ENCODE data around the gene MEIOB. TPM values are rescaled to one million over a fixed set of nuclear protein-coding genes. Genes with fewer than 3 reads are reported as not detected.

The MEIOB gene
- total RNA-seq, 1 experiment from 2014 or later, result 1.3 TPM

DNA sequence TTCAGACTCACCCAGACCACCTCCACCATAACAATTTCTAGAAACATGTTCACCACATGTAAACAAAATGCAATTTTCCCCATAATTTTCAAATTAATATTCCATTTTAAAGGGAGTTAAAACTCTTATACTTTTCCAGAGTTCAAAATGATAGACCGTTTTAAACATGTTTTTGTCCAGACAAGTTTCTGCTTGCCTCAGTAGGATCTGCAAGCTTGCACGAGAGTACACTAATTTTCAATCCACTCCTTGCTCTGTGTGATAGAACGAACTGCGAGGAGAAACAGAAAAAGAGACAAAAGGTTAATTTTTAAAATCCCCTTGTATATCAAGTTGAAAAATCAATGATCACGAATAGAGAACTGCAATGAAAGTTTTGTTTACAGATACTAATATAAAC lies 37.9 kb downstream of the MEIOB start:
- Histone ChIP-seq H3K79me1 (ENCODE audit: insufficient read depth, low read depth, low read length, poor library complexity, severe bottlenecking) (peaks cover 2% of the 10 kb centered on the region), H3K56ac (ENCODE audit: insufficient read length, low read depth, low read length) (no peak overlapping the region), H2AK5ac (ENCODE audit: insufficient read length, low read length) (no peak overlapping the region), H4K91ac (ENCODE audit: insufficient read length, low read depth, low read length) (no peak overlapping the region), H4K8ac (replicated peaks; ENCODE audit: insufficient read length, low read depth, low read length) (no peak overlapping the region), H4K5ac (ENCODE audit: insufficient read length, low read depth, low read length) (no peak overlapping the region), H3K27me3 (ENCODE audit: insufficient read depth, low read length) (no peaks in the 10 kb centered on the region), H2BK120ac (ENCODE audit: low read depth, low read length, poor library complexity, severe bottlenecking) (no peak overlapping the region), H2AFZ (ENCODE audit: low read length) (no peak overlapping the region), H3K79me2 (ENCODE audit: insufficient read depth, low read length) (no peaks in the 10 kb centered on the region), H2BK15ac (ENCODE audit: low read depth, low read length) (no peak overlapping the region), H3K23me2 (ENCODE audit: insufficient read length, low read depth, low read length, poor library complexity, severe bottlenecking) (no peaks in the 10 kb centered on the region), H3K14ac (ENCODE audit: insufficient read depth, low read length) (no peak overlapping the region), H3K4me2 (ENCODE audit: insufficient read depth, insufficient read length, low read length) (no peak overlapping the region), H2BK5ac (ENCODE audit: insufficient read length, low read length) (no peak overlapping the region), H3K23ac (ENCODE audit: insufficient read length, low read depth, low read length) (no peak overlapping the region), H2BK12ac (ENCODE audit: insufficient read length, low read depth, low read length) (no peak overlapping the region), H2BK20ac (ENCODE audit: low read depth, low read length, poor library complexity, severe bottlenecking) (no peak overlapping the region), H3K4me1 (ENCODE audit: insufficient read depth, low read length) (no peaks in the 10 kb centered on the region), H4K20me1 (ENCODE audit: control insufficient read depth, insufficient read depth, insufficient read length) (no peaks in the 10 kb centered on the region), H3K27ac (ENCODE audit: insufficient read length, low read depth, low read length) (no peak overlapping the region), H3K4ac (ENCODE audit: low read depth, low read length) (no peak overlapping the region), H3K18ac (ENCODE audit: insufficient read length, low read depth, low read length) (no peak overlapping the region), H3K9ac (ENCODE audit: extremely low read depth, insufficient read length, low read length) (no peak overlapping the region), H3T11ph (ENCODE audit: low read length) (no peak overlapping the region), H3K9me3 (ENCODE audit: control insufficient read depth, low read depth, low read length) (no peaks in the 10 kb centered on the region)
- TF ChIP-seq, protein P1, sequence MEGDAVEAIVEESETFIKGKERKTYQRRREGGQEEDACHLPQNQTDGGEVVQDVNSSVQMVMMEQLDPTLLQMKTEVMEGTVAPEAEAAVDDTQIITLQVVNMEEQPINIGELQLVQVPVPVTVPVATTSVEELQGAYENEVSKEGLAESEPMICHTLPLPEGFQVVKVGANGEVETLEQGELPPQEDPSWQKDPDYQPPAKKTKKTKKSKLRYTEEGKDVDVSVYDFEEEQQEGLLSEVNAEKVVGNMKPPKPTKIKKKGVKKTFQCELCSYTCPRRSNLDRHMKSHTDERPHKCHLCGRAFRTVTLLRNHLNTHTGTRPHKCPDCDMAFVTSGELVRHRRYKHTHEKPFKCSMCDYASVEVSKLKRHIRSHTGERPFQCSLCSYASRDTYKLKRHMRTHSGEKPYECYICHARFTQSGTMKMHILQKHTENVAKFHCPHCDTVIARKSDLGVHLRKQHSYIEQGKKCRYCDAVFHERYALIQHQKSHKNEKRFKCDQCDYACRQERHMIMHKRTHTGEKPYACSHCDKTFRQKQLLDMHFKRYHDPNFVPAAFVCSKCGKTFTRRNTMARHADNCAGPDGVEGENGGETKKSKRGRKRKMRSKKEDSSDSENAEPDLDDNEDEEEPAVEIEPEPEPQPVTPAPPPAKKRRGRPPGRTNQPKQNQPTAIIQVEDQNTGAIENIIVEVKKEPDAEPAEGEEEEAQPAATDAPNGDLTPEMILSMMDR (conservative IDR thresholded peaks at IDR 0.05), result no peak
- no peak overlapping the region for H3K4me3 Mint-ChIP-seq
- peaks cover 2% of the 10 kb centered on the region in 2 experiments; a peak in 1 of 4 replicates for H3K4me1 Mint-ChIP-seq
- H3K27me3 Mint-ChIP-seq (ENCODE audit: low read depth), result peaks cover 13% of the 10 kb centered on the region
- no peaks in the 10 kb centered on the region; a peak in 2 of 7 replicates for H3K36me3 Mint-ChIP-seq (ENCODE audit: insufficient read depth in 1 of 3, low read depth in 3 of 3)
- no CpG with 5 or more reads among the region's 5 CpGs for WGBS (ENCODE audit: extremely low coverage, insufficient read length, low lambda C conversion rate)
- no peak for DNase-seq
- no peak overlapping the region for H3K27ac Mint-ChIP-seq
- no peaks in the 10 kb centered on the region for H3K9me3 Mint-ChIP-seq

All from H9 (cell line).